ENCODE data around the gene TRIM64C. TPM values are rescaled to one million over a fixed set of nuclear protein-coding genes. Genes with fewer than 3 reads are reported as not detected.

The TRIM64C gene, protein sequence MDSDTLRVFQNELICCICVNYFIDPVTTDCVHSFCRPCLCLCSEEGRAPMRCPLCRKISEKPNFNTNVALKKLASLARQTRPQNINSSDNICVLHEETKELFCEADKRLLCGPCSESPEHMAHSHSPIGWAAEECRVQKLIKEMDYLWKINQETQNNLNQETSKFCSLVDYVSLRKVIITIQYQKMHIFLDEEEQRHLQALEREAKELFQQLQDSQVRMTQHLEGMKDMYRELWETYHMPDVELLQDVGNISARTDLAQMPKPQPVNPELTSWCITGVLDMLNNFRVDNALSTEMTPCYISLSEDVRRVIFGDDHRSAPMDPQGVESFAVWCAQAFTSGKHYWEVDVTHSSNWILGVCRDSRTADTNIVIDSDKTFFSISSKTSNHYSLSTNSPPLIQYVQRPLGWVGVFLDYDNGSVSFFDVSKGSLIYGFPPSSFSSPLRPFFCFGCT
- total RNA-seq: not detected in 2 replicates

GRCh38 chr11:49059012-49059411 is at the start of gene TRIM64C:
TRIM64C (minus strand) TSS chr11:49059112; CDS start chr11:49059112, 0 bp downstream.

DNA sequence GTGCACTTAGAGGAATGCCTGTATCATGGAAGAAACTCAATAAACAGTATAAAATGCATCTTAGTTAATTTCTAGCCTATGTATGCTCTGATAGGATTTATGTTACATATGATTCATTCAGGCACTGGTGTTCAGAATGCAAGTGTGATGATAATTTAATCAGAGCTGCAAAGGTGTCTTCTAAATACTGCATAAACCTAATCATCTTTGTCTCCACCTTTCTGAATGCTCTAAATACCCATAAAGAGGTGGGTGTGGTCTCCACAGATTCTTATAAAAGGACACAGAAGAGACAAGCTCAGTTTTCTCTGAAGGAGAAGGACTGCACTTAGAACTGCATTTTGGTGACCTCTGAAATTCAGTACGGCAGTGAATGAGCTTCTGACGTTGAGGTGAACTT is 30.4 kb downstream of the TRIM64C start, which contains the start of gene TRIM49B:
Gene TRIM49B (plus strand): TSS at position 301 of the 400 bp plus-strand sequence. CDS start 2,777 bp downstream, outside the sequence.

Other genes with a start within 250 kb of the TRIM64C start
- not detected in 2 replicates for gene TRIM51G, start 75.2 kb downstream of the TRIM64C start, total RNA-seq
- not detected in 2 replicates for gene TRIM49B, start 30.3 kb downstream of the TRIM64C start, total RNA-seq
- gene FOLH1, start 149.5 kb upstream of the TRIM64C start, total RNA-seq: 0.63 TPM in 1 of 2 replicates, not detected in the other